ENCODE results near the gene TBC1D5.
A peak's percentile ranks its signal among the peaks of the same experiment; 100 is the strongest.
"Not testable (repeated sequence)": the region's sequence is repeated elsewhere in the genome, so short reads cannot be mapped to it uniquely, and the experiment has no call there.

Gene TBC1D5

GRCh38 chr3:17581421-17582080, 160.9 kb downstream of the TBC1D5 start:
- no peak for DNase-seq

GRCh38 chr3:17580901-17581300, 161.5 kb downstream of the TBC1D5 start:
- DNase-seq, result no peak

- DNase-seq, result no peak
These were observed 163.0 kb downstream of the TBC1D5 start for GRCh38 chr3:17579289-17580031.

GRCh38 chr3:17577796-17578520, 164.5 kb downstream of the TBC1D5 start:
- DNase-seq, result no peak

- no peak for DNase-seq
These were observed 169.0 kb downstream of the TBC1D5 start for GRCh38 chr3:17573396-17573795.

GRCh38 chr3:17571686-17572085, 170.7 kb downstream of the TBC1D5 start:
- no peak for DNase-seq

- no peak for DNase-seq
These were observed 179.6 kb downstream of the TBC1D5 start for GRCh38 chr3:17562845-17563244.

- no peak for DNase-seq
These were observed 183.9 kb downstream of the TBC1D5 start for GRCh38 chr3:17558565-17558964.

GRCh38 chr3:17557749-17558463, 184.5 kb downstream of the TBC1D5 start:
- DNase-seq, result no peak

GRCh38 chr3:17555525-17555924, 186.9 kb downstream of the TBC1D5 start:
- no peak for DNase-seq

GRCh38 chr3:17554078-17554477, 188.4 kb downstream of the TBC1D5 start:
- DNase-seq, result no peak

GRCh38 chr3:17553080-17553479, 189.4 kb downstream of the TBC1D5 start:
- peak; percentile 12 for DNase-seq

GRCh38 chr3:17552351-17552750, 190.1 kb downstream of the TBC1D5 start:
- no peak for DNase-seq

- no peak for DNase-seq
These were observed 190.5 kb downstream of the TBC1D5 start for GRCh38 chr3:17551895-17552294.

- DNase-seq, result no peak
These were observed 191.1 kb downstream of the TBC1D5 start for GRCh38 chr3:17551333-17551732.

- no peak for DNase-seq
These were observed 191.8 kb downstream of the TBC1D5 start for GRCh38 chr3:17550624-17551023.

- DNase-seq, result no peak
These were observed 195.8 kb downstream of the TBC1D5 start for GRCh38 chr3:17546500-17547255.

GRCh38 chr3:17544632-17545031, 197.8 kb downstream of the TBC1D5 start:
- no peak for DNase-seq

GRCh38 chr3:17542591-17542990, 199.8 kb downstream of the TBC1D5 start:
- no peak for DNase-seq

- no peak for DNase-seq
These were observed 203.0 kb downstream of the TBC1D5 start for GRCh38 chr3:17539436-17539835.

- DNase-seq, result no peak
These were observed 207.2 kb downstream of the TBC1D5 start for GRCh38 chr3:17535274-17535673.

- not testable (repeated sequence) for DNase-seq
These were observed 210.0 kb downstream of the TBC1D5 start for GRCh38 chr3:17532446-17532845.

Data from NCI-H2029 treated with DMSO at 0.1 percent for 48 hours (cell line).